Cortex of kidney (tissue), 1 donor: ENCODE measurements around the gene LIPI.
"Not testable (repeated sequence)": the region's sequence is repeated elsewhere in the genome, so short reads cannot be mapped to it uniquely, and the experiment has no call there.

Experiments used
- DNase-seq: peaks from one replicate; lab custom pipeline; 2025; lab: John Stamatoyannopoulos, UW

Gene LIPI

GRCh38 chr21:14073615-14074014 lies 137.1 kb downstream of the LIPI start:
- DNase-seq, result no peak

GRCh38 chr21:14072761-14073535 lies 137.8 kb downstream of the LIPI start:
- no peak for DNase-seq

- no peak for DNase-seq
Measured at GRCh38 chr21:14071902-14072734, 138.6 kb downstream of the LIPI start.

GRCh38 chr21:14070968-14071367 lies 139.8 kb downstream of the LIPI start:
- DNase-seq, result no peak

DNA sequence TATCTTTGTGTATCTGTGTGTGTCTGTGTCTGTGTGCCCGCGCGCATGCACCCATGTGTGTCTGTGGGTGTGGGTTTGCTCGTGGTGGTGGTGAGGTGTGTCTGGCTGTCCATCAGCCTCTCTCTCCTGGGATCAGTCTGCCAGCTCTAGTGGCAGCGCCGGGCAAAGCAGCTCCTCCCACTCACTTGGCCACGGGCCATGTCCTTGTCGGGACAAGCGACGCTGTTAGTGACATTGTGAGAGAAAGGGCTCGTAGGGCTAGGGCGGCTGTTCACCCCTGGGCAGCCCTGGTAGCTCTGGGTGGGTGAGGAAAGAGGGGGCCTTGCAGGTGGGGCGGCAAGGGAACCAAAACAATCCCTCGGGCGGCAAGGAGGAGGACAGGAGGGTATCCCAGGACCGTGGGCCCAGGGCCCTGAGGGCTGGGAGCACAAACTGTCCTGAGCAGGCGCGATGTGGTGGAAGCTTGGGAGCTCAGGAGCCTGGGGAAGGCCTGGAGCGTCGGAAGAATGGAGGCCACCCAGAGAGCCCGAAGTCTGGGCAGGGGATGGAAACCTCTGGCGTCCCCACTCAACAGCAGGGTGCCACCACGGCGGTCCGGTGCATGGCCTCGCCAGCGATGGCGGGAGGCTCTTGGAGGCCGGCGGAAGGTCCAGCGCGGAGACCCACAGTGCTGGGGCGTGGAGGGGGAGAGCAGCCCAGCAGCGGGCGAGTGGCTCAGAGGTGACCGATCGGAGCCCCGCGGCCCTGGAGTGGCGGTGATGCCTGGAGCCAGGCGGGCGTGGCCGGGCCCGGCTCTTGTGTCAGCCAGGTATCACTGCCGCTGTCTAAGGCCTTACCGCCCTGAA lies 140.5 kb downstream of the LIPI start:
- DNase-seq, result no peak

DNA sequence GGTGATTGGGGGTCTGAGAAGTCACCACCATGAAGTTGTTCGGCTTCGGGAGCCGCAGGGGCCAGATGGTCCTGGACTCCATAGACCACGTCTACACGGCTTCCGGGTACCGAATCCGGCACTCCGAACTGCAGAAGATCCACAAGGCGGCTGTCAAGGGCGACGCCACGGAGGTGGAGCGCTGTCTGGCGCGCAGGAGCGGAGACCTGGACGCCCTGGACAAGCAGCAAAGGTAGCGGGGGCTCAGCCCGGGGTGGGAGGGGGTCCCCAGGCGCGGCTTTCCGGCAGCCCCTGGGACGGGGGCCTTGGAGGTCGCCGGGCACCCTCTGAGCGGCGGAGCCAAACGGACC lies 146.5 kb downstream of the LIPI start:
- no peak for DNase-seq

DNA sequence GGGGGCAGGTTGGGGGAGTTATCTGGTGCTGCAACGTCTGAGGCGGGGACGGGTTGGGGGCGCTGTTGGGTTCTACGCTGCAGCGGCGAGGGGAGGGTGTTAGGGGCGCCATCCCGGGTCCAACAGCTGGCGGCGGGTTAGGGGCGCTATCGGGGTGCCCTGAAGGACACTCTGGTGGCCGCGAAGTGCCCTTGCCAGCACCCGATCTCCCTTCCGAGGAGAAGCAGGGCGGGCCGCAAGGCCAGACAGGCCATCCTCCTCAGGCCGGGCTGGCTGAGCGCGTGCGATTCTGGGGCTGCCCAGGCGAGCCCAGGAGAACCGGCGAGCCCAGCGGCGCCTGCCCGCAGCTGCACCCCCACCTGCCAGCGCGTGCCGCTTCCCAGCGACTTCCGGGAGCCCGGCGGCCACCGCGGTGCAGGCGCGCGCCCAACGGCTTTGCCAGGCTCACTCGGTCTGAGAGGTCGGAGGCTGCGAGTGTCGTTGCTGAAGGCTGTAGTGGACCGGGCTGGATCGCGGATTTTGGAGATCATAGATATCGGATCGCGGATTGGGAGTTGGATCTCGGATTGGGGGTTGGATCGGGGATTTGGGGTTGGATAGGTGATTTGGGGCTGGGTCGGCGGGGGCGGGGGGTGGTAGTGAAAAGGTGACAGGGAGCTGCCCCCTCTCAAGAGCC lies 147.0 kb downstream of the LIPI start:
- not testable (repeated sequence) for DNase-seq

DNA sequence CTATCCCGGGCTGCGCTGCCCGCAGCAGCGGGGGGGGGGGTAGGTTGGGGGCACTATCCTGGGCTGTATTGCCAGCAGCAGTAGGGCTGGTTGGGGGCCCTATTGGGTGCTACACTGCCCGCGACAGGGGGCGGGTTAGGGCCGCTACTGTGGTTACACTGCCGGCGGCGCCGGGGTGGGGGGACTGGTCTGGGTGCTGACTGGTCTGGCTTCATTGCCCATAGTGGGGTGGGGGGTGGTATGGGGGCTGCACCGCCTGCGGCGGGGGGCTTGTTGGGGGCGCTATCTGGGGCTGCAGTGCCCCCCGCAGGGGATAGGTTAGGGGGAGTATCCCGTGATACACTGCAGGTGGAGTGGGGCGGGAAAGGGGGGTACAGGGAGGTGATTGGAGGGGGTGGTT lies 148.1 kb downstream of the LIPI start:
- not testable (repeated sequence) for DNase-seq

DNA sequence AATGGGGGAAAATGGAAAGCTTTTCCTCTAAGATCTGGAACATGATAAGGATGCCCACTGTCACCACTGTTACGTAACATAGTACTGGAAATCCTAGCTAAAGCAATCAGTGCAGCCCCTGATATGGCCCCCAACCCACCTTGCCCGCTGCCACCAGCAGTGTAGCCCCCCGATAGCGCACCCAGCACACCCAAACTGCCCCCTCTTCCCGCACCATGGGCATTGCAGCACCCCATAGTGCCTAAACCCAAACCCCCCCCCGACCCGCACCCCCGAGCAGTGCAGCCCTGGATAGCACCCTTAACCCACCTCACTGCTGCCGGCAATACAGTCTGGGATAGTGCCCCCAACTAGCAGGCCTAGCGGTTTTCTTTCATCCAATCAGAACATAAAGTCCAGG lies 148.9 kb downstream of the LIPI start:
- DNase-seq, result not testable (repeated sequence)

- not testable (repeated sequence) for DNase-seq
Measured at GRCh38 chr21:14058995-14059627, 151.6 kb downstream of the LIPI start.
